ENCODE measurements around the gene HOXB9. TPM values are rescaled to one million over a fixed set of nuclear protein-coding genes. Genes with fewer than 3 reads are reported as not detected.

Gene HOXB9
- total and polyA plus RNA-seq, 9 of the 15 experiments (the other 6 are each of a cell fraction or from before 2014, with no cell fraction given), result 3.1 to 196 (median 77.6) TPM

DNA sequence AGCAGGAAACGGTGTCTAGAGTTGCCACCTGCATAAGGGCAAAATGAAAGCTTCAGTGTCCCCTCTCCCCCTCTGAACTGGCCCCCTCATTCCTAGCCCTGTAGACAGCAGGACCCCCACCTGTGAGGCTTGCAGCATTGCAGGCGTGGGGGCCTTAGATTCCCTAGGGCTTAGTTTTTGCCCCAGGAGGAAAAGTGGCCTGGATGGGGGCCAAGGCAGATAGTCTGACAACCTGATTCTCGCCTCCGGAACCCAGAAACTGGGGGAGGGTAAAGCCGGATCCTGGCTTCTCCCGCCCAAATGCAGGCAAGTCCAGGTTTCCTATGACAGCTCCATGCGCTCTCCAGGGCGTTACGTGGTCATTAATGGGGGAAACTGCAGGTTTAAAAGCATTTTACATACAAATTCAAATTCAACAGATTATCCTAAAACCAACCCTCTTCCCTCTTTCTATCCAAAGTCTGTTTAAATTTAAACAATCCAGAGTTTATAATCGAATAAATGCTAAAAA is 20.7 kb downstream of the HOXB9 start (continued):
- TF ChIP-seq DIDO1 (tag; IDR thresholded peaks at IDR 0.05; ENCODE audit: low read depth) (no peak), RAD51 (IDR thresholded peaks at IDR 0.05; ENCODE audit: borderline replicate concordance, low read depth) (no peak), PHF8 (IDR thresholded peaks at IDR 0.05; ENCODE audit: borderline replicate concordance, low read length) (no peak), MAFK (IDR thresholded peaks at IDR 0.05; ENCODE audit: low read length) (no peak), NFE2 (IDR thresholded peaks at IDR 0.05; ENCODE audit: low read depth) (no peak), CREBBP (IDR thresholded peaks at IDR 0.05; ENCODE audit: low read depth, low read length) (no peak), ZNF408 (CRISPR knock-in tag; IDR thresholded peaks at IDR 0.05; ENCODE audit: low read depth) (no peak), CTBP1 (IDR thresholded peaks at IDR 0.05; ENCODE audit: borderline replicate concordance) (no peak), EHMT2 (IDR thresholded peaks at IDR 0.05) (no peak), ZFPM2 (CRISPR knock-in tag; IDR thresholded peaks at IDR 0.05) (no peak), MYC (IDR thresholded peaks at IDR 0.05; ENCODE audit: low read depth, low read length) (peak; percentile 52; the same call in 1 of the 2 replicates), MYC (CRISPR knock-in tag; IDR thresholded peaks at IDR 0.05; ENCODE audit: borderline replicate concordance, low read depth) (no peak), PCBP1 (IDR thresholded peaks at IDR 0.05; ENCODE audit: low read depth, low read length, poor library complexity, severe bottlenecking) (no peak), ATF2 (CRISPR knock-in tag; IDR thresholded peaks at IDR 0.05) (no peak), L3MBTL2 (IDR thresholded peaks at IDR 0.05) (peak; percentile 81), MAZ (CRISPR knock-in tag; conservative IDR thresholded peaks at IDR 0.05 in 1 of 2, IDR thresholded peaks at IDR 0.05 in 1 of 2) (no peak), ZNF584 (CRISPR knock-in tag; IDR thresholded peaks at IDR 0.05; ENCODE audit: low read depth) (no peak), ZNF134 (CRISPR knock-in tag; conservative IDR thresholded peaks at IDR 0.05) (no peak), RHOXF2B (CRISPR knock-in tag; conservative IDR thresholded peaks at IDR 0.05) (no peak)
- TF ChIP-seq, protein P1, sequence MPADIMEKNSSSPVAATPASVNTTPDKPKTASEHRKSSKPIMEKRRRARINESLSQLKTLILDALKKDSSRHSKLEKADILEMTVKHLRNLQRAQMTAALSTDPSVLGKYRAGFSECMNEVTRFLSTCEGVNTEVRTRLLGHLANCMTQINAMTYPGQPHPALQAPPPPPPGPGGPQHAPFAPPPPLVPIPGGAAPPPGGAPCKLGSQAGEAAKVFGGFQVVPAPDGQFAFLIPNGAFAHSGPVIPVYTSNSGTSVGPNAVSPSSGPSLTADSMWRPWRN (IDR thresholded peaks at IDR 0.05; ENCODE audit: low read depth), result no peak

All from K562 (cell line).